Islet of Langerhans (tissue), 1 donor: ENCODE data around the gene TYMP.
"Not testable (repeated sequence)": the region's sequence is repeated elsewhere in the genome, so short reads cannot be mapped to it uniquely, and the experiment has no call there.

ENCODE experiments used
- FAIRE-seq: peaks from one replicate; lab custom pipeline; 2011; peaks lifted over from hg19 to GRCh38; lab: Jason Lieb, UNC

Gene TYMP

DNA sequence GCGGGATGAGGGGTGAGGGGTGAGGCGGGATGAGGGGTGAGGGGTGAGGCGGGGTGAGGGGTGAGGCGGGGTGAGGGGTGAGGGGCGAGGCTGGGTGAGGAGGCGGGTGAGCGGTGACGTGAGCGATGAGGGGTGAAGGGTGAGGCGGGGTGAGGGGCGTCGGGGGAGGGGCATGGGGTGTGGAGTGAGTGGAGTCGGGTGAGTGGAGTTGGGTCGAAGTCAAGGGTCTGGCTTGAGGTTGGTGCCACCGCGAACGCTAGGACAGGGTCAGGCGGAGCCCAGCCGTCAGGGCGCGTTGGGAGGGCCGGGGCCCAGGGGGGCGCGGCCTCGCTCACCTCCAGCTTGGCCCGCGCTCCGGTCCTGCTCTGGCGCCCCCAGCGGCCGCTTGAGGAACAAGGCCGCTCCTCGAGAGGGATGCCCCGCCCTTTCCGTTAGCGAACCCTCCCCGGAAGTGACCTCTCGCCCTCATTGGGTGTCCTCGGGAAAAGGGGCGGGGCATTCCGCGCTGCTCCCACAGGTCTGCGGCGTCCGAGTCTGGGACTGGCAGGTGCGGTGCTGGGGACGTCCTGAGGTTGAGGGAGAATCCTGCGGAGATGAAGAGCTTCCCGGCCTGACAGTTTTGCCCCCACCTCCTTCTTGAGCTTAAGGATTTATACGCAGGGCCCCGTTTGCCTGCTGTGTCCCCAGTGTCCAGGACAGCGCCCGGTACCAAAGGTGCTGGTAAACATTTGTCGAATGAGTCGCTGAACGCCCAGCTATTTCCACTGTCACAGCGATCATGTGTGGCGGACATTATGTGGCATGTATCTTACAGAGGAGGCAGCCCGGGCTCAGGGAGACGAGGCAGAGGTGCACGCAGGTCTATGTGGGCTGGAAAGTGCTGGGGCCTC lies 33.0 kb upstream of the TYMP start, which contains the start of gene SYCE3:
TSS of gene SYCE3 (minus strand) at position 397 of the 890 bp plus-strand sequence. CDS start 6,514 bp downstream, outside the sequence.
- no peak for FAIRE-seq

DNA sequence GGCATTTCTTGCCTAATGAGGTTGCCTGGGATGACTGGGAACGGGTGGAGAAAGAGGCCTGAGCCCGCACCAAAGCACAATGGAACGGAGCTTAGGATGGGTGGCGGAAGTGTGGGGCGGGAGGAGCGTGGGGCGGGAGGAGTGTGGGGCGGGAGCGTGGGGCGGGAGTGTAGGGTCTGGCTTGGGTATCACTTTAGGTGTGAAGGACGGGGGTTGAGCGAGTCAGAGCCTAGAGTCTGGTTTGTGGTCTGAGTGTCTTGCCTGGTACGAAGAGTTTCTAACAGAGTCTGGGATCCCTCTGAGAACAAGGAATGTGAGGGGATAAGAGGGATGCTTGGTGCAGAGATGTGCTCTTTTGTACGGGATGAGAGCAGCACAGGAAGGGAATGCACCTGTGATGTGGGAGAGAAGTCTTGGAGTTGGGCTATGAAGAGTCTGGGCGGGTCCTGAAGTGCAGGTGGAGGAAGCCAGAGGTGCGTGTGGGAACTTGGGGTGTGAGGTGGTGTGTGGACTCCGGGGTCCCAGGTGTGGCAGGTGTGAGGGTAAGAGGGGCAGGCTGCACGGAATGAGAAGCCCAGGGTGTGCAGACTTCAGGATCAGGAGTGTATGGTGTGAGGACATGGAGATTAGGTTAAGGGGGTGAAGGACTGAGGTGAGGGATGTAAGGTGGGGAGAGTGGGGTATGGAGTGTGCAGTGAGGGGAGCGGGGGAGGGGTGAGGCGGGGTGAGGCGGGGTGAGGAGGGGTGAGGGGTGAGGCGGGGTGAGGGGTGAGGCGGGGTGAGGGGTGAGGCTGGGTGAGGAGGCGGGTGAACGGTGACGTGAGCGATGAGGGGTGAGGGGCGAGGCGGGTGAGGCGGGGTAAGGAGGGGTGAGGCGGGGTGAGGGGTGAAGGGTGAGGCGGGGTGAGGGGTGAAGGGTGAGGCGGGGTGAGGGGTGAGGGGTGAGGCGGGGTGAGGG lies 31.9 kb upstream of the TYMP start:
- no peak for FAIRE-seq

DNA sequence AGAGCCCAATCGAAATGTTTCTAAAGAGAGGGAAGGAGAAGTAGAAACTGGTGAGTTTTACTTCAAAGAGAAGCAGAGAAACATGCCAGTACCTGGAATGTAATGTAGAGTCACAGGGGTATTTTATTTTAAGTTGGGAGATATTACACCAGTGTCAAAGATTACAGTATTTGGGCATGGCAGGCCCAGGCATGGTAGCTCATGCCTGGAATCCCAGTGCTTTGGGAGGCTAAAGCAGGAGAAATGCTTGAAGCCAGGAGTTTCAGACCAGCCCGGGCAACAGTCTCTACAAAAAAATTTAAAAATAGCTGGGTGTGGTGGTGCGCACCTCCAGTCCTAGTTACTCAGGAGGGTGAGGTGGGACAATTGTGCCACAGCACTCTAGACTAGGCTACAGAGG lies 30.2 kb upstream of the TYMP start:
- FAIRE-seq, result no peak

DNA sequence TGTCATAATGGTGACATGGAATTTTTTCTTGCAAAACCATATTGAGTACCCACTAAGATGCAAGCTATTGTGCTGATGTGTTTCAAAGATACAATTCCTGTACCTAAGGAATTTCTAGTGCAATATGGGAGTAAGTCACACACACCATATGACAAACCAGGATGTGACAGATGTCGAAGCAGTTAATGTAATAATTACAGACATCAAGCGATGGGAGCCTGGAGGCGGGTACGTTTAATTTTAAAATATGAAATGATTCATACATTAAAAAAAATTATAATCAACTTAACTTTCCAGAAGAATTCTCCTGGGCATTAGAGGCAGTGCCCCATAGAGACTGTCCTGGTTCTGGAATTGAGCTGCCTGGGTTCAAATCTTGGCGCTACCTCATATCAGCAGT lies 26.9 kb upstream of the TYMP start:
- no peak for FAIRE-seq

DNA sequence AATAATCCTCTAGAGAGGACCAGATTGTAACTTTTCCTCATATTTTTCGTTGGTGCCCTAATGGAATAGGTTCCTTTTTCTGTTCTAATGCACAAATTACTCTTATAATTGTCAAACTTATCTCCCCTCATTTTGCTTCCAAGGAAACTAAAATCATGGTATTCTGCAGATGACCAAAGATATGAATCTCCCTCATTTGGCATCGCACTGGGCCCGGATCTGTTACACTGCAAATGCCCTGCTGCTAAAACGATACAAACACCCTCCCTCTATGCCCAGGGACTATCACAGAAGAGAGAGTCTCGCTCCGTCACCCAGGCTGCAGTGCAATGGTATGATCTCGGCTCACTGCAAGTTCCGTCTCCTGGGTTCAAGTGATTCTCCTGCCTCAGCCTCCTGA lies 23.5 kb upstream of the TYMP start:
- FAIRE-seq, result no peak

DNA sequence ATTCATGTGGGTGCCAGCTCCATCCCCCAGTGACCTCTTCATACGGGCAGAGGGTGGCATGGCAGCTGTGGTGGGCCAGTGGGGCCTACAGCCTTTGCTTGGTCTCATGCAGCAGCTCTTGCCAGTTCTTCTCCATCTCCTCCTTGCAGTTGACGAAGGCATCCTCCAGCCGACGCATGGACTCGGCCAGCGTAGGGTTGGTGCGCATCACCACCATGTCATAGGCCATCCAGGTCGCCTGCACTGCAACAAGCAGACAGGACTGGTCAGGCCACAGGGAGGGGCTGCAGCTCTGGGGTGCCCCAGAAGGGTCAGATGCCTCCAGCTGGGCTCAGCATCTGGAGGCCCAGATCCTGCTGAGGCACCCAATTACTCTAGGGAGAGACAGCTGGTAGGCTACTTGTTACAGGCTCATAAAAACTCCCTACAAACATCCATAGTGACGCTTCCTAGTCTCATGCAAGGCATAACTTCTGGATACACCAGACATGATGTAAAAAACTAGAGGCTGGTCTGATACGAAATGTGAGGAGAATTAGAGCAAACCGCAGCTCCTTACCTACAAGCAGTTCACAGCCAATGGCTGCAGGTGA lies 21.4 kb upstream of the TYMP start:
- no peak for FAIRE-seq

DNA sequence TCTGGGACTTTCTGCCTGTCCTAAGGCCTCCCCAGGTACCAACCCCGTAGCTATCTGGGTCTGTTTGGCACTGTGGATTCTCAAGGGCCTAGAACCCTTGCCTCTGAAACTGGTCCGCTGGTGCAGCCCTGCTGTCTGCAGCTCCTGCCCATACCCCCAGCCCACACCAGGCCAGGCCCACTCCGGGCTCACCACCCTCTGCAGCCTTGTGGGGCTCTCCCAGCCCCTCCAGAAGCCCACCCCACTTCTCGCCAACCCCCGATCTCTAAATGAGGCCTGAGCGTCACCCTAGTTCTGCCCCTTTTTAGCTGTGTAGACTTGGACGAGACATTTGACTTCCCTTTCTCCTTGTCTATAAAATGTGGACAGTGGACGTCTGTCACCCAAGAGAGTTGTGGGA lies 20.6 kb upstream of the TYMP start:
- no peak for FAIRE-seq

DNA sequence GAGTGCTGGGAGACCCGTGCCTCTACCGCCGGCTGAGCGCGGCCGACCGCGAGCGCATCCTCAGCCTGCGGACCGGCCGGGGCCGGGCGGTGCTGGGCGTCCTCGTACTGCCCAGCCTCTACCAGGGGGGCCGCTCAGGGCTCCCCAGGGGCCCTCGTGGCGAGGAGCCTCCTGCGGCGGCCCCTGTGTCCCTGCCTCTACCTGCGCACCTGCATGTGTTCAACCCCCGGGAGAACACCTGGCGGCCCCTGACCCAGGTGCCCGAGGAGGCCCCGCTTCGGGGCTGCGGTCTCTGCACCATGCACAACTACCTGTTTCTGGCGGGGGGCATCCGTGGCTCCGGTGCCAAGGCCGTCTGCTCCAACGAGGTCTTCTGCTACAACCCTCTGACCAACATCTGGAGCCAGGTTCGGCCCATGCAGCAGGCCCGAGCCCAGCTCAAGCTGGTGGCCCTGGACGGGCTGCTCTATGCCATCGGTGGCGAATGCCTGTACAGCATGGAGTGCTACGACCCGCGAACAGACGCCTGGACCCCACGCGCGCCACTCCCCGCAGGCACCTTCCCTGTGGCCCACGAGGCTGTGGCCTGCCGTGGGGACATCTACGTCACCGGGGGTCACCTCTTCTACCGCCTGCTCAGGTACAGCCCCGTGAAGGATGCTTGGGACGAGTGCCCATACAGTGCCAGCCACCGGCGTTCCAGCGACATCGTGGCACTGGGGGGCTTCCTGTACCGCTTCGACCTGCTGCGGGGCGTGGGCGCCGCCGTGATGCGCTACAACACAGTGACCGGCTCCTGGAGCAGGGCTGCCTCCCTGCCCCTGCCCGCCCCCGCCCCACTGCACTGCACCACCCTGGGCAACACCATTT lies 19.3 kb upstream of the TYMP start:
- no peak for FAIRE-seq

DNA sequence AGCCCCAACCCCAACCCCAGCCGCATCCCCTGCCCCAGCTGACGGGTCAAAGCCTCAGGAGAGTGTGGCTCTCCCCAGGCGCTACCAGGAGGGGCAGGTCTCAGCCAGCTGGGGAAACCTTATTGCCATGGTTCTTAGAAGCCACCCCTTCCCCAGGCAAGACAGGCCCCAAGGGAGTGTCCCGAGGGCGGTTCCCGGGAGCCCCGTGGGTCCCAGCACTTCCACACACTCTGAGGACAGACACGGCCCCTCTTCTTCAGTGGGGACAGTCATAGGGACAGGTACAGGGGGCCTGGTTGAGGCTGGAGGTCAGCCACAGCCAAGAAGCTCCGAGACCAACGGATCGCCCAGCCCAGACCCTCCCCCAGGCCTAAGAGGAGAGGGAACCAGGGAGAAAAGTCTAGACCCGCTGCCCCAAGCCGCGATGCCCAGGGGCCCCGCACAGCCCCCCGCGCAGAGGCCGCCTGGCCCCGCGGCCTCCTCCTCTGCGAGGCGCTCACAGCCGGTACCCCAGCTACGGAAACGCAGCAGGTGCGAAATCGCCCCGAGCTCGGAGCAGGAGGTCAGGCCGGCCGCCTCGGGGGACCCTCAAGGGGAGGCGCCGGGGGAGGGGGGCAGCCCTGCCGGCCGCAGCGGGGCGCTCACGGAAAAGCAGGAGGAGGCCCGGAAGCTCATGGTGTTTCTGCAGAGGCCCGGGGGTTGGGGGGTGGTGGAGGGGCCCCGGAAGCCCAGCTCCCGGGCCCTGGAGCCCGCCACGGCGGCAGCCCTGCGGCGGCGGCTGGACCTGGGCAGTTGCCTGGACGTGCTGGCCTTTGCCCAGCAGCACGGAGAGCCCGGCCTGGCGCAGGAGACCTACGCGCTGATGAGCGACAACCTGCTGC lies 18.5 kb upstream of the TYMP start:
- FAIRE-seq, result no peak

DNA sequence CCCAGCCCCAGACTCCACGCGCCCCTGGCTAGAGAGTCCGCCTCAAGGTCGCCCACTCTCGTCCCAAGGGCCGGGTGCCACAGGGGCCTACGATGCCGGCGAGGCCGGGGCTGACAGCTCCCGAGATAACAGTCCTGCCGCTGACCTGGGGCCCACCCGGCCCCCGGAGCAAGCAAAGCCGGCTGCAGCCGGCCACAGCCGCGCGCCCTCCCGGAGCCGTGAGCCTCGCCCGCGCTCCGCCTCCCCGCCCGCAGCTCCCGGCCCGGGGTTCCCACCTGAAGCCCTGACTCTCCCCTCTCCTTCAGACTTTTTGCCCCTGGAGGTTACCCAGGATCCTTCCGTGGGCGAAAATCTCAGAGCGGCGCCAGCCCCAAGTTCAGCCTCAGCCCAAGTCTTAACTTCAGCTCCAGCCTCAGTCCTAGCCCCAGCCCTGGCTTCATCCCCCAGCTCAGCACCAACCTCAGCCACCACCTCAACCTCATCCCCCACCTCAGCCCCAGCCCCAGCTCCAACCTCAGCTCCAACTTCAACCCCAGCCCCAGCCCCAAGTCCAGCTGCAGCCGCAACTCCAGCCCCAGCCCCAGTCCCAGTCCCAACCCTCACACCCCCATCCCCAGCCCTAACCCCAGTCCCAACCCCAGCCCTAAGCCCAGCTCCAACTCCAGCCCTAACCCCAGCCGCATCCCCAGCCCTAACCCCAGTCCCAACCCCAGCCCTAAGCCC lies 17.6 kb upstream of the TYMP start:
- FAIRE-seq, result no peak

DNA sequence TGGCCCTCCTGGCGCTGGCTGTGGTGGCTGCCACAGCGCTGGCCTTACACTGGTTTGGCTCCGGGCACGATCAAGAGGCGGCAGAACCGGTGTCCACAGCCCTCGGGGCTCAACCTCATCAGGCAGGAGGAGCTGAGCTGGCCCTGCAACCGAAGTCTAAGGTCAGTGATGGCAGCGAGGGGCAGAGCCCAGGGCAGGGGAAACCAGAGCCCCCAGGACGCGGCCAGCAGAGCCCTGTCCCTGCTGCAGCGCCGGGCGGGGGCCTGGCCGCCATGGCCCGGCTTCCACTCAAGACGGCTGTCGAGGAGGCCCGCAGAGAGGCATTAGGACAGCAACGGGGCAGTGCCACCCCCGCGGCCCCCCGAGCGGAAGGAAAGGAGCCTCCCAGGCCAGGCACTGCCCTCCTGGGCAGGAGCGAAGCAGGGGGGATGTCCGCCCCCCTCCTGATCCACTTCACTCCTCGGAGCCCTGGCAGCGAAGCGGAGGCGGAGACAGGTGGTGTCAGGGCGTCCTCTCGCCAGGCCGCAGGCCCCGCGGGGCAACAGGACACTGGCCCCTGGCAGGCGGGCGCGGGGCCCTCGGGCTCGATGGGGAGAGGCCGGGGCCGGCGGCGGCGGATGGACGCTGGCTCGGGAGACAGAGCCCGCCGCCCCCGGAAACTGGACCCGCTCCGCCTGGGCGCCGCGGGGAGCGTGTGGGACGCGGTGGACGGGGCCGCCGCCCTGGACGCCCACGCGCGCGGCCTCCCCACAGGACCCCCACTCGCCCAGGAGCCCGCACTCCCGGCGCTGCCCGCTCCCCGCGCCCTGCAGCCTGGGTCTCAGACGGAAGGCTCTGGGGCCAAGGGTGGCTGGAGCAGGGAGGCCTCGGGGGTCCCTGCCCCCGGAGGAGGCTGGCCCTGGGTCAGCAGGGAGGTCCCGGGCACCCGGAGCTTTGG lies 16.8 kb upstream of the TYMP start:
- no peak for FAIRE-seq

DNA sequence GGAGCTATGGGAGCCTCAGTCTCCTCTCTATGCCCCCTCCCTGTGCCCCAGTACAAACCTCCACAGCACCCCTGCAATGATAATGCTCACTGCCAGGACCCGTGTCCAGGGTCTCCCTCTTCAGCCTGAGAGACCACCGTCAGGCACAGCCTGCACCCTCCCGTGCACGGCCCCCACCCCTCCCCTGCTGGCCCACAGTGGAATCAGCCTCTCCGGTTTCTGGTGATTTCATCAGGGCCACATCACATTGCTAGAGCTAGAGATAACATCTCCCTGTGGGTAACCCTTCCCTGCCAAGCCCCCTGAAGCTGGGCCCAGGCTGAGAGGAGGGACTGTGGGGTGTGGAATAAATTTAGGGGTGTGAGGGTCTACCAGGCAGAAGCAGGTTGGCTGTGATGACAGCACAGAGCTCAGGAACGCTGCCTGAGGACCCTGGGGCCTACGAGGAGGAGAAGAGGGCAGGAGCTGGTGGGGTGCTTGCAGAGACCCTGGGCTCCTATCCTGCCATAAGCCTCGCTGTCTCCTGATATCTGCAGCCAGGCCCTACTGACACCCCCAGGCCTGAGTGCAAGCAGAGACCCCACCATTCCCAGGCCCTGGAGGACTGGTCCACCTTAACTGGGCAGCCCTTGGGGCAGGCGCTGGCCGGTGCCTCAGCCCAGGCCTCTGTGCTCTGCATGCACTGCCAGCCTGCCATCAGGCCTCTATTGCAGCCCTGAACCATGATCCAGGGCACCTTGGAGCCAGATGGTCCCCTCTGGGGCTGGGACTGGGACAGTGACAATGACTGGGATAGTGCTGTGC lies 15.9 kb upstream of the TYMP start, which contains the start of gene KLHDC7B:
TSS of gene KLHDC7B (plus strand) at position 378 of the 804 bp plus-strand sequence. CDS start at position 723, 345 bp downstream.
- no peak for FAIRE-seq

DNA sequence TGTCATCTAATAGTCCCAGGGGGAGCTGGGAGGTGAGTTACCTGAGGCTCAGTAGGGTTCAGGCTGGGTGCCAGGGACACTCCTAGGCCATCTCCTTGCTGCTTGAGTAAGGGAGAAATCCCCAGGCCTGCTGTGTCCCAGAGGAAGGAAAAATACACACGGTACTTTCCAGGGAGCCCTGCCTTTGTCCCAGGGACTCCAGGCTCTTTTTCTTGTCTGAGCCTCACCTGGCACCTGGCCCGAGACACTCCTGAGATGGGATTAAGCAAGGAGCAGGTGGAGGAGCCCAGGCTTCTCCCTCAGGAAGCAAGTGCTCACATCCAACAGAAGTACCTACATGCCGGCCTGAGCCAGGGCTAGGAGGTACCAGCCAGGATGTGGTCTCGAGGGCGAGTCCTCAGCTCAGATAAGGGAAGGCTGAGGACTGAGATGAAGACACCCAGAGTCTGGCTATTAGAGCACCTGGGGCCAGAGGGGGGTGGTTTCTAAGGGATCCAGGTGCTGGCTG lies 15.0 kb upstream of the TYMP start:
- no peak for FAIRE-seq

DNA sequence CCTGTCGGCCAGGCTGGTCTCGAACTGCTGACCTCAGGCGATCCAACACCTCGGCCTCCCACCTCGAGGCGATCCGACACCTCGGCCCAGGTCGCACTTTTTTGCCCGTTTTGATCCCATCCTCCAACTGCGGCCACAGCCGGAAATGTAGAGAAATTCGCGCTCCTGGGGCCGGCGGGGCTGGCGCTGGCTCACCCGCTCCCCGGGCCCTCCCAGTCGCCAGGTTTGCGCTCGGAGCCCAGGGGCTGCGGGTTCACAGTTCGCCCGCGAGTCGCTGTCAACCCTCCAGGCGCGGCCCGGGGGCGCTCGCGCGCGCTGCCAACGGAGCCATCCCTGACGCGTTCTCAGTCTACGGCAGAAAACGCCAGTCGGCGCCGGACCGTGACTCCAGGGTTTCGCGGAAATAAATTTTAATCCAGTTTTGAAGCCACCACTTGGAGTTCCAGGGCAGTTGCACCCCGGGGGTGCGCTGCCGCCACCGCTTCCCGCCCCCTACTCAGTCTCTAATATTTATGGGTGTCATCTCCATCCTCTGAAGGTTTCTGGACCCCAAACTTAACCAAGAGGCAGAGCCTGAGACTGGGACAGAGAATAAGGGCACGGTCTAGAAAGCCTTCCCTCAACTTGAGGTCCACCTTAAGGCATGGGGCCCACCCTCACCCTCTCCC lies 14.4 kb upstream of the TYMP start:
- FAIRE-seq, result no peak

DNA sequence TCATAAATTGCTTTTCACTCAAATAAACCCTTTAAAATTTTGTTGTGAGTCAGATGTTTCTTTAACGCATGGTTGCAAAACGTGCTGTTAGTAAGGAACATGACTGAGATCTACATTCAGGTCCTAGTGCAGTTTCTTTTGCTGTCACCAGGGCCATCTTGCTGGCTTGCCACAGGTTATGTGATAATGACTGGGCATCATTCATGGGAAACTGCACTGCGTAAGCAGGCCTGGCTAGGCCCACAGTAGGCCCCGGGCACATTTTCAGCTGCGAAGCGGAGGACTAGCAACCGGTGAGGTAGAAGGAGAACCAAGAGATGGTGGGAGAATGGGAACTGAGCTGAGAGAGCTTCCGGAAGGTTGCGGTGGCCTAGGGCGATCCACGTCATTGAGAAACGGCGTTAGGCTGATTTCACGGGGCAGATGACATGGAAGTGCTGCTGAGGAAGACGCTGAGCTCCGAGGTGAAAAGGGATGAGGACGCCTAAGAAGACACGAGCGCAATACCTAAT lies 12.7 kb upstream of the TYMP start:
- FAIRE-seq, result no peak

DNA sequence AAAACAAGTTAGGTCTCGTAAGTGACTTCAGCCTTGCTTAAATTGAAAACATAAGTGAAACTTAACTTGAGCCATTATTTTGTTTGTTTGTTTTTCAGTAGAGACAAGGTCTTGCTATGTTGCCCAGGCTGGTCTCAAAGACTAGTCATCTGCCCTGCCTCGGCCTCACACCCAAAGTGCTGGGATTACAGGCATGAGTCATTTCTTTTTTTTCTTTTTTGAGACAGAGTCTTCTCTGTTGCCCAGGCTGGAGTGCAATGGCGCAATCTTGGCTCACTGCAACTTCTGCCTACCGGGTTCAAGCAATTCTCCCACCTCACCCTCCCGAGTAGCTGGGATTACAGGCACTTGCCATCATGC lies 11.8 kb upstream of the TYMP start:
- FAIRE-seq, result not testable (repeated sequence)

DNA sequence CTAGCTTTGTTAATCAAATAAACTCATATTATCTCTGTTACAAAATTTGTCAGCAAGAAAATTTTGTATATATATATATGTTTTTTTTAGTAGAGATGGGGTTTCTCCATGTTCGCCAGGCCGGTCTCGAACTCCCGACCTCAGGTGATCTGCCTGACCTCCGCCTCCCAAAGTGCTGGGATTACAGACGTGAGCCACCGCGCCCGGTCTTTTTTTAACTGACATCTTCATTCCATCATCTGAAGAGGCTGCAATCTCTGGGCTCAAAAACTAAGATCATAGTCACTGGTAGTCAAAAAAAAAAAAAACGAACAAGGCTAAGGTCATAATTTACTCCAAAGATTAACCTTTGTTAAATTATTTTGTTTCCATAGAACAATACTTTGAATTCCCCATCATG lies 10.6 kb upstream of the TYMP start:
- FAIRE-seq, result no peak
